MCF 10A (cell line): ENCODE data around the gene ZMIZ1. TPM values are rescaled to one million over a fixed set of nuclear protein-coding genes. Genes with fewer than 3 reads are reported as not detected.
"Not testable (repeated sequence)": the region's sequence is repeated elsewhere in the genome, so short reads cannot be mapped to it uniquely, and the experiment has no call there.

ENCODE experiments used
- BruUV-seq: library from RNA; stranded (reverse); fragments of 400-500 nt; replicated peaks from 2 replicates; lab custom pipeline; 2021; lab: Mats Ljungman, UMichigan
- CTCF ChIA-PET: fragments of 300-600 bp; sonication (Branson Sonifier 250); formaldehyde crosslinking; extraction: SDS; loops from one replicate; lab custom pipeline; 2021; ENCODE audit warnings: antibody characterized with exemption, inconsistent platforms; lab: Yijun Ruan, JAX
- POLR2A ChIA-PET: fragments of 300-600, 350-650 bp; sonication (Branson Sonifier 250); formaldehyde crosslinking; extraction: SDS; loops from one replicate; lab custom pipeline; 2020; ENCODE audit warnings: antibody characterized with exemption, inconsistent platforms; lab: Yijun Ruan, JAX
- DNase-seq: peaks from one replicate; pipeline ENCODE4 v3.0.0-alpha.2; 2018; ENCODE audit not compliant: unreplicated experiment
- H3K27ac Mint-ChIP-seq: one replicate; pipeline ENCODE4 v1.8.0; 2022; ENCODE audit warnings: mild to moderate bottlenecking, low read depth, mixed read lengths; ENCODE audit not compliant: unreplicated experiment
- H3K27me3 Mint-ChIP-seq: one replicate; pipeline ENCODE4 v1.8.0; 2022; ENCODE audit warnings: mixed read lengths; ENCODE audit not compliant: insufficient read depth, unreplicated experiment
- H3K36me3 Mint-ChIP-seq: one replicate; pipeline ENCODE4 v1.8.0; 2022; ENCODE audit warnings: mild to moderate bottlenecking, moderate library complexity, mixed read lengths; ENCODE audit not compliant: insufficient read depth, unreplicated experiment
- H3K4me1 Mint-ChIP-seq: one replicate; pipeline ENCODE4 v1.8.0; 2022; ENCODE audit warnings: mixed read lengths; ENCODE audit not compliant: insufficient read depth, unreplicated experiment
- H3K4me3 Mint-ChIP-seq: one replicate; pipeline ENCODE4 v1.8.0; 2022; ENCODE audit warnings: mild to moderate bottlenecking, moderate library complexity, mixed read lengths; ENCODE audit not compliant: unreplicated experiment
- H3K9me3 Mint-ChIP-seq: one replicate; pipeline ENCODE4 v1.8.0; 2022; ENCODE audit warnings: mixed read lengths; ENCODE audit not compliant: unreplicated experiment
- intact Hi-C: fragments of 100-400 bp; cut with micrococcal nuclease; formaldehyde crosslinking; loops from 2 replicates; pipeline ENCODE4 v1.14.1; 2022
- total RNA-seq: library from RNA; stranded (reverse); gene quantifications from 2 replicates; pipeline ENCODE4 v1.2.3, GENCODE V29; 2022
- TF ChIP-seq, protein P1 (sequence below): fragments of 200-600 bp; IDR thresholded peaks from one replicate; pipeline ENCODE4 v1.8.0; 2022; ENCODE audit warnings: antibody characterized with exemption, mild to moderate bottlenecking; ENCODE audit not compliant: unreplicated experiment

Gene ZMIZ1
- total RNA-seq, 1 experiment from 2014 or later = 15.5 TPM

GRCh38 chr10:79277579-79278269, 209.0 kb downstream of the ZMIZ1 start:
- H3K4me3 Mint-ChIP-seq = no peak overlapping the region
- H3K36me3 Mint-ChIP-seq = peaks cover 23% of the 10 kb centered on the region
- CTCF ChIA-PET = no interaction called here
- no peak overlapping the region for H3K27ac Mint-ChIP-seq
- BruUV-seq = no TSS peak
- H3K4me1 Mint-ChIP-seq = peaks cover 7% of the 10 kb centered on the region
- H3K9me3 Mint-ChIP-seq = no peaks in the 10 kb centered on the region
- POLR2A ChIA-PET = interaction anchor here (0.5 kb wide), 1 partner anchor 1232 kb away, joined by 4 read pairs; no protein-coding TSS in a partner anchor
- DNase-seq = no peak
- TF ChIP-seq, protein P1, sequence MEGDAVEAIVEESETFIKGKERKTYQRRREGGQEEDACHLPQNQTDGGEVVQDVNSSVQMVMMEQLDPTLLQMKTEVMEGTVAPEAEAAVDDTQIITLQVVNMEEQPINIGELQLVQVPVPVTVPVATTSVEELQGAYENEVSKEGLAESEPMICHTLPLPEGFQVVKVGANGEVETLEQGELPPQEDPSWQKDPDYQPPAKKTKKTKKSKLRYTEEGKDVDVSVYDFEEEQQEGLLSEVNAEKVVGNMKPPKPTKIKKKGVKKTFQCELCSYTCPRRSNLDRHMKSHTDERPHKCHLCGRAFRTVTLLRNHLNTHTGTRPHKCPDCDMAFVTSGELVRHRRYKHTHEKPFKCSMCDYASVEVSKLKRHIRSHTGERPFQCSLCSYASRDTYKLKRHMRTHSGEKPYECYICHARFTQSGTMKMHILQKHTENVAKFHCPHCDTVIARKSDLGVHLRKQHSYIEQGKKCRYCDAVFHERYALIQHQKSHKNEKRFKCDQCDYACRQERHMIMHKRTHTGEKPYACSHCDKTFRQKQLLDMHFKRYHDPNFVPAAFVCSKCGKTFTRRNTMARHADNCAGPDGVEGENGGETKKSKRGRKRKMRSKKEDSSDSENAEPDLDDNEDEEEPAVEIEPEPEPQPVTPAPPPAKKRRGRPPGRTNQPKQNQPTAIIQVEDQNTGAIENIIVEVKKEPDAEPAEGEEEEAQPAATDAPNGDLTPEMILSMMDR = no peak
- H3K27me3 Mint-ChIP-seq = no peaks in the 10 kb centered on the region
- intact Hi-C loops = no loop called here

- CTCF ChIA-PET, H3K27me3 Mint-ChIP-seq: not testable (repeated sequence)
Measured at GRCh38 chr10:79279047-79279446, 210.3 kb downstream of the ZMIZ1 start.

GRCh38 chr10:79280956-79281355, 212.2 kb downstream of the ZMIZ1 start:
- TF ChIP-seq, protein P1 = no peak

More at GRCh38 chr10:79279047-79279446, 210.3 kb downstream of the ZMIZ1 start:
- BruUV-seq, H3K4me3 Mint-ChIP-seq, DNase-seq, POLR2A ChIA-PET, H3K4me1 Mint-ChIP-seq, H3K27ac Mint-ChIP-seq, H3K9me3 Mint-ChIP-seq, intact Hi-C loops: not testable (repeated sequence)
- peaks cover 23% of the 10 kb centered on the region for H3K36me3 Mint-ChIP-seq

DNA sequence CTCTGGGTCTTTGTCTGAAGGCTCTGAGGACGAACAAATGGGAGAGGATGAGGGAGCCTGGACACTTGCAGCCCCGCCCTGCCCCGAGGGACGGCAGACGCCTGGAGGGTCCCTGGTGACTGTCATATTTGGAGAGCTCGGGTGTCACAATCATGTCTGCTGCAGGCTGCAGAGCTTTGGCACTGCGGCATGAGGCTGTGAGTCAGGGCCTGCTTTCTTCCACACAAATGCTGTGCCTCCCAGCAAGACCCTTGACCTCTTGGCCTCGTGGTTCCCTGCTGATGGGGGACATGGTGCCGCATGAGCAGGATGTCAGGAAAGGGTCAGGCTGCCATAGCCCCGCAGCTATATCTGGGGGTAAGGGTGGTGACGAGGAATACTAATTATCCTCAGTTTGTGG, 213.6 kb downstream of the ZMIZ1 start:
- ChIA-PET CTCF (interaction anchor here (0.7 to 0.9 kb wide), 2 partner anchors 9 to 11 kb away, joined by 3 to 4 read pairs; no protein-coding TSS in a partner anchor), POLR2A (no interaction called here)
- Mint-ChIP-seq H3K9me3 (no peaks in the 10 kb centered on the region), H3K36me3 (peaks cover 43% of the 10 kb centered on the region), H3K27me3 (no peaks in the 10 kb centered on the region), H3K27ac (no peak overlapping the region), H3K4me3 (no peak overlapping the region), H3K4me1 (no peaks in the 10 kb centered on the region)
- intact Hi-C loops = no loop called here
- no TSS peak for BruUV-seq
- TF ChIP-seq, protein P1 = no peak
- no peak for DNase-seq

More at GRCh38 chr10:79280956-79281355, 212.2 kb downstream of the ZMIZ1 start:
- H3K4me1 Mint-ChIP-seq = no peaks in the 10 kb centered on the region
- H3K4me3 Mint-ChIP-seq = no peak overlapping the region
- BruUV-seq = no TSS peak
- no peaks in the 10 kb centered on the region for H3K9me3 Mint-ChIP-seq
- intact Hi-C loops = no loop called here
- no peaks in the 10 kb centered on the region for H3K27me3 Mint-ChIP-seq
- CTCF ChIA-PET = no interaction called here
- POLR2A ChIA-PET = no interaction called here
- H3K36me3 Mint-ChIP-seq = peaks cover 39% of the 10 kb centered on the region
- no peak overlapping the region for H3K27ac Mint-ChIP-seq
- no peak for DNase-seq
